Stimulated activated CD4-positive, alpha-beta T cell treated with anti-CD3 and anti-CD28 coated beads, Interleukin-15, amount 100 ng/mL, for 24 hours (primary cell): ENCODE measurements around the gene SYNE2.
"Not testable (repeated sequence)": the region's sequence is repeated elsewhere in the genome, so short reads cannot be mapped to it uniquely, and the experiment has no call there.

ENCODE experiments used
- DNase-seq: peaks from one replicate; pipeline ENCODE4 v3.0.0-alpha.2; 2020

Gene SYNE2

GRCh38 chr14:64026600-64026999 lies 173.8 kb downstream of the SYNE2 start:
- DNase-seq: no peak

- DNase-seq: no peak
Measured at GRCh38 chr14:64035143-64035542, 182.3 kb downstream of the SYNE2 start.

- not testable (repeated sequence) for DNase-seq
Measured at GRCh38 chr14:64037869-64038745, 185.3 kb downstream of the SYNE2 start.

- no peak for DNase-seq
Measured at GRCh38 chr14:64038841-64039542, 186.2 kb downstream of the SYNE2 start.

- no peak for DNase-seq
Measured at GRCh38 chr14:64040044-64040443, 187.2 kb downstream of the SYNE2 start.

GRCh38 chr14:64043296-64043695 lies 190.5 kb downstream of the SYNE2 start:
- DNase-seq: not testable (repeated sequence)

- no peak for DNase-seq
Measured at GRCh38 chr14:64045091-64045490, 192.3 kb downstream of the SYNE2 start.

GRCh38 chr14:64049616-64050381 lies 197.0 kb downstream of the SYNE2 start:
- DNase-seq: no peak

GRCh38 chr14:64053694-64054669 lies 201.2 kb downstream of the SYNE2 start:
- DNase-seq: no peak

- no peak for DNase-seq
Measured at GRCh38 chr14:64059454-64060198, 206.8 kb downstream of the SYNE2 start.

- no peak for DNase-seq
Measured at GRCh38 chr14:64060199-64060545, 207.4 kb downstream of the SYNE2 start.

- DNase-seq: peak; percentile 32
Measured at GRCh38 chr14:64060648-64061096, 207.9 kb downstream of the SYNE2 start.

- DNase-seq: no peak
Measured at GRCh38 chr14:64061115-64061514, 208.3 kb downstream of the SYNE2 start.

GRCh38 chr14:64061706-64062105 lies 208.9 kb downstream of the SYNE2 start:
- no peak for DNase-seq

- DNase-seq: no peak
Measured at GRCh38 chr14:64062381-64063115, 209.7 kb downstream of the SYNE2 start.

GRCh38 chr14:64064447-64064846 lies 211.6 kb downstream of the SYNE2 start:
- DNase-seq: no peak

- DNase-seq: no peak
Measured at GRCh38 chr14:64069634-64070359, 217.0 kb downstream of the SYNE2 start.

- no peak for DNase-seq
Measured at GRCh38 chr14:64074961-64075612, 222.3 kb downstream of the SYNE2 start.

GRCh38 chr14:64075613-64076005 lies 222.8 kb downstream of the SYNE2 start:
- DNase-seq: no peak
